NT2/D1 (cell line): ENCODE measurements around the gene SELE.

ENCODE experiments used
- DNase-seq: peaks from one replicate; pipeline ENCODE4 v3.0.0-alpha.2; 2011; ENCODE audit warnings: low read depth, low spot score
- H3K27me3 ChIP-seq: 2 replicates; pipeline ENCODE4 v1.6.0; 2011; ENCODE audit warnings: mild to moderate bottlenecking; ENCODE audit not compliant: insufficient read length, insufficient read depth
- H3K36me3 ChIP-seq: 2 replicates; pipeline ENCODE4 v1.6.1; 2011; ENCODE audit warnings: mild to moderate bottlenecking, low read length, mixed read lengths; ENCODE audit not compliant: insufficient read depth, insufficient read length
- H3K4me1 ChIP-seq: 2 replicates; pipeline ENCODE4 v1.5.1; 2011; ENCODE audit not compliant: insufficient read depth, insufficient read length
- H3K4me3 ChIP-seq: 2 replicates; pipeline ENCODE4 v1.5.1; 2011; ENCODE audit warnings: low read depth; ENCODE audit not compliant: insufficient read length
- H3K9ac ChIP-seq: 2 replicates; pipeline ENCODE4 v1.6.0; 2011; ENCODE audit warnings: low read depth; ENCODE audit not compliant: insufficient read length
- H3K9me3 ChIP-seq: 2 replicates; pipeline ENCODE4 v1.5.1; 2011; ENCODE audit warnings: mild to moderate bottlenecking, low read length; ENCODE audit not compliant: insufficient read depth
- SUZ12 ChIP-seq: IDR thresholded peaks from 2 replicates; pipeline ENCODE4 v1.6.1; 2011; ENCODE audit not compliant: insufficient read length, insufficient read depth; ENCODE audit errors: extremely low read depth
- YY1 ChIP-seq: IDR thresholded peaks from 2 replicates; pipeline ENCODE4 v1.6.1; 2011; ENCODE audit not compliant: insufficient read length, insufficient read depth
- ZNF274 ChIP-seq: IDR thresholded peaks from 2 replicates; pipeline ENCODE4 v1.6.1; 2011; ENCODE audit warnings: mild to moderate bottlenecking, low read depth, low read length

SELE gene

GRCh38 chr1:169682071-169682470 lies 51.8 kb downstream of the SELE start:
- TF ChIP-seq YY1 (no peak), ZNF274 (no peak), SUZ12 (no peak)
- no peak overlapping the region for H3K4me3 ChIP-seq
- no peak for DNase-seq
- no peaks in the 10 kb centered on the region for H3K36me3 ChIP-seq
- H3K4me1 ChIP-seq: no peaks in the 10 kb centered on the region
- H3K9ac ChIP-seq: no peak overlapping the region
- H3K9me3 ChIP-seq: peaks cover 13% of the 10 kb centered on the region; the same call in 1 of the 2 replicates
- H3K27me3 ChIP-seq: no peaks in the 10 kb centered on the region

GRCh38 chr1:169681140-169681539 lies 52.7 kb downstream of the SELE start:
- Histone ChIP-seq H3K27me3 (no peaks in the 10 kb centered on the region), H3K9ac (no peak overlapping the region), H3K9me3 (peaks cover 13% of the 10 kb centered on the region; the same call in 1 of the 2 replicates), H3K4me1 (no peaks in the 10 kb centered on the region), H3K4me3 (no peak overlapping the region), H3K36me3 (no peaks in the 10 kb centered on the region)
- DNase-seq: no peak
- TF ChIP-seq ZNF274: no peak
- TF ChIP-seq YY1: no peak

- H3K4me1 ChIP-seq: no peaks in the 10 kb centered on the region
- H3K9ac ChIP-seq: no peak overlapping the region
- peaks cover 13% of the 10 kb centered on the region; the same call in 1 of the 2 replicates for H3K9me3 ChIP-seq
- no peak for TF ChIP-seq SUZ12
- TF ChIP-seq ZNF274: no peak
- H3K27me3 ChIP-seq: no peaks in the 10 kb centered on the region
- no peak overlapping the region for H3K4me3 ChIP-seq
- no peaks in the 10 kb centered on the region for H3K36me3 ChIP-seq
- no peak for DNase-seq
Measured at GRCh38 chr1:169680377-169681019, 53.4 kb downstream of the SELE start.

- Histone ChIP-seq H3K9ac (no peak overlapping the region), H3K27me3 (no peaks in the 10 kb centered on the region), H3K9me3 (peaks cover 11% of the 10 kb centered on the region; the same call in 1 of the 2 replicates), H3K36me3 (no peaks in the 10 kb centered on the region), H3K4me3 (no peak overlapping the region), H3K4me1 (no peaks in the 10 kb centered on the region)
- DNase-seq: no peak
- no peak for TF ChIP-seq ZNF274
- no peak for TF ChIP-seq YY1
- no peak for TF ChIP-seq SUZ12
Measured at GRCh38 chr1:169679692-169680091, 54.2 kb downstream of the SELE start.

- TF ChIP-seq ZNF274: no peak
- no peak for TF ChIP-seq YY1
- no peak for TF ChIP-seq SUZ12
- Histone ChIP-seq H3K4me3 (no peak overlapping the region), H3K4me1 (no peaks in the 10 kb centered on the region), H3K9ac (no peak overlapping the region), H3K27me3 (no peaks in the 10 kb centered on the region), H3K9me3 (0 out of 2 replicates have a peak, but pooled peaks cover 6% of the 10 kb centered on the region), H3K36me3 (no peaks in the 10 kb centered on the region)
- DNase-seq: no peak
Measured at GRCh38 chr1:169676001-169676400, 57.9 kb downstream of the SELE start.
